Measurements from ENCODE around the gene CDK18.
"Not testable (repeated sequence)": the region's sequence is repeated elsewhere in the genome, so short reads cannot be mapped to it uniquely, and the experiment has no call there.

DNA sequence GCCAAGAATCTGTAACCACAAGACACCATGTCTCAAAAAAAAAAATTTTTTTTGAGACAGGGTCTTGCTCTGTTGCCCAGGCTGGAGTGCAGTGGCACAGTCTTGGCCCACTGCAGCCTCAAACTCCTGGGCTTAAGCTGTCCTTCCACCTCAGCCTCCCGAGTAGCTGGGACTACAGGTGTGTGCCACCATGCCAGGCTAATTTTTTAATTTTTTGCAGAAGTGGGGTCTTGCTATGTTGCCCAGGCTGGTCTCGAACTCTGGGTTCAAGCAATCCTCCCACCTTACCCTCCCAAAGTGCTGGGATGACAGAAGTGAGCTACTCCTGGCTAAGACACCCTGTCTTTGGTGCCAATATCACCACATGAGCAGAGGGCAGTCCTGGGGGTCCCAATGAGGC is 25.5 kb upstream of the CDK18 start:
- TF ChIP-seq, protein P1, sequence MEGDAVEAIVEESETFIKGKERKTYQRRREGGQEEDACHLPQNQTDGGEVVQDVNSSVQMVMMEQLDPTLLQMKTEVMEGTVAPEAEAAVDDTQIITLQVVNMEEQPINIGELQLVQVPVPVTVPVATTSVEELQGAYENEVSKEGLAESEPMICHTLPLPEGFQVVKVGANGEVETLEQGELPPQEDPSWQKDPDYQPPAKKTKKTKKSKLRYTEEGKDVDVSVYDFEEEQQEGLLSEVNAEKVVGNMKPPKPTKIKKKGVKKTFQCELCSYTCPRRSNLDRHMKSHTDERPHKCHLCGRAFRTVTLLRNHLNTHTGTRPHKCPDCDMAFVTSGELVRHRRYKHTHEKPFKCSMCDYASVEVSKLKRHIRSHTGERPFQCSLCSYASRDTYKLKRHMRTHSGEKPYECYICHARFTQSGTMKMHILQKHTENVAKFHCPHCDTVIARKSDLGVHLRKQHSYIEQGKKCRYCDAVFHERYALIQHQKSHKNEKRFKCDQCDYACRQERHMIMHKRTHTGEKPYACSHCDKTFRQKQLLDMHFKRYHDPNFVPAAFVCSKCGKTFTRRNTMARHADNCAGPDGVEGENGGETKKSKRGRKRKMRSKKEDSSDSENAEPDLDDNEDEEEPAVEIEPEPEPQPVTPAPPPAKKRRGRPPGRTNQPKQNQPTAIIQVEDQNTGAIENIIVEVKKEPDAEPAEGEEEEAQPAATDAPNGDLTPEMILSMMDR (IDR thresholded peaks at IDR 0.05): not testable (repeated sequence)
- not testable (repeated sequence) for TF ChIP-seq POLR2AphosphoS5 (IDR thresholded peaks at IDR 0.05; ENCODE audit: insufficient read depth in 1 of 2, low read depth in 1 of 2); POLR2A (IDR thresholded peaks at IDR 0.05)
